ENCODE data around the gene B3GAT3.
A peak's percentile ranks its signal among the peaks of the same experiment; 100 is the strongest.

B3GAT3 gene

DNA sequence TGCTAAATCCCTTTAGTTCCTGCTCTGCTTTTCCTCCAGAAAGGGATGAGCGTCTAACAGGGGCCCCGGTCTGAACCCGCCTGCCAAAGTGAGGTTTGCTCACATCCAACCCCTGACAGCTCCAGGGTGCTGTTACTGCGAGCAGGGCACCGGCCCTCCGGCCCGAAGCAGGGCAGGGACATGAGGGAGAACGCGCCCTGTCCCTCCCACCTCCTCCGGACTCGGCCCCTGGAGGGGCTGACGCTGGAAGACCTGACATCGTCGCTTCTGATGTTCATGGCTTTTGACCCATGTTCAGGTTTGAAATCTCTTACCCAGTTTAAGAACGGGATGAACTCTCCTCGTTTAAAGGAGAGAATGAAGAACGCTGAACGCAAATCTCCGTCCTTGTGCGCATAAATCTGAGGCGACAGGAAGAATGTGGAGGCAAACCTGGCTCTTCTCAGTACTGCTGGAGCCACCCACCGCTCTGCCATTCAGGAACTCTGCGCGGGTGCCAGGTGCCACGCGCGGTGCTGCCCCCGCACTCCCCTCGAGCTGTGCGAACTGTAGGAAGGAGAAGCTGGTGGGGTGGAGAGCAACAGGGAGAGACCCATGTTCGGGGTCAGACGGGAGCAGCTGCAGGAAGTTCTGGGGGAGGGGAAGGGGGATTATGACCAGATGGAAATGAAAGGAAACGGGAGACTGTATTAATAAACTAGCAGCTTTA lies 47.3 kb downstream of the B3GAT3 start:
- no peaks in the 10 kb centered on the region for H3K27me3 ChIP-seq (ENCODE audit: insufficient read depth, low read length, poor library complexity)
- peak; percentile 44 for DNase-seq
- TF ChIP-seq EZH2 (IDR thresholded peaks at IDR 0.05; ENCODE audit: borderline replicate concordance, low read depth, low read length, severe bottlenecking): no peak
- TF ChIP-seq, protein P1, sequence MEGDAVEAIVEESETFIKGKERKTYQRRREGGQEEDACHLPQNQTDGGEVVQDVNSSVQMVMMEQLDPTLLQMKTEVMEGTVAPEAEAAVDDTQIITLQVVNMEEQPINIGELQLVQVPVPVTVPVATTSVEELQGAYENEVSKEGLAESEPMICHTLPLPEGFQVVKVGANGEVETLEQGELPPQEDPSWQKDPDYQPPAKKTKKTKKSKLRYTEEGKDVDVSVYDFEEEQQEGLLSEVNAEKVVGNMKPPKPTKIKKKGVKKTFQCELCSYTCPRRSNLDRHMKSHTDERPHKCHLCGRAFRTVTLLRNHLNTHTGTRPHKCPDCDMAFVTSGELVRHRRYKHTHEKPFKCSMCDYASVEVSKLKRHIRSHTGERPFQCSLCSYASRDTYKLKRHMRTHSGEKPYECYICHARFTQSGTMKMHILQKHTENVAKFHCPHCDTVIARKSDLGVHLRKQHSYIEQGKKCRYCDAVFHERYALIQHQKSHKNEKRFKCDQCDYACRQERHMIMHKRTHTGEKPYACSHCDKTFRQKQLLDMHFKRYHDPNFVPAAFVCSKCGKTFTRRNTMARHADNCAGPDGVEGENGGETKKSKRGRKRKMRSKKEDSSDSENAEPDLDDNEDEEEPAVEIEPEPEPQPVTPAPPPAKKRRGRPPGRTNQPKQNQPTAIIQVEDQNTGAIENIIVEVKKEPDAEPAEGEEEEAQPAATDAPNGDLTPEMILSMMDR (IDR thresholded peaks at IDR 0.05; ENCODE audit: borderline replicate concordance, extremely low read depth, low read length, poor library complexity, severe bottlenecking): no peak
- ATAC-seq (ENCODE audit: insufficient read depth, low read depth): peak; percentile 34
- peak overlapping the region; percentile 84 for H2AFZ ChIP-seq (ENCODE audit: low read depth, low read length)
- H3K4me3 ChIP-seq (ENCODE audit: low read depth in 1 of 2, low read length in 2 of 2): peak overlapping the region; percentile 60 to 79
- peaks cover 56% of the 10 kb centered on the region for H3K4me1 ChIP-seq (ENCODE audit: insufficient read depth, low read length)
- peak overlapping the region; percentile 91 for H3K4me2 ChIP-seq (ENCODE audit: insufficient read depth, low read length)
- H3K9me3 ChIP-seq (ENCODE audit: insufficient read depth, low read length, severe bottlenecking): no peaks in the 10 kb centered on the region
- H3K79me2 ChIP-seq (ENCODE audit: insufficient read depth, low read length): peaks cover 66% of the 10 kb centered on the region
- H3K36me3 ChIP-seq (ENCODE audit: insufficient read depth, low read length): peaks cover 74% of the 10 kb centered on the region
- H3K27ac ChIP-seq (ENCODE audit: low read length): peak overlapping the region; percentile 85
- peak overlapping the region; percentile 72 for H3K9ac ChIP-seq (ENCODE audit: low read depth, low read length)
- peaks cover 32% of the 10 kb centered on the region; the same call in 1 of the 2 replicates for H4K20me1 ChIP-seq (ENCODE audit: insufficient read depth, low read length)

DNA sequence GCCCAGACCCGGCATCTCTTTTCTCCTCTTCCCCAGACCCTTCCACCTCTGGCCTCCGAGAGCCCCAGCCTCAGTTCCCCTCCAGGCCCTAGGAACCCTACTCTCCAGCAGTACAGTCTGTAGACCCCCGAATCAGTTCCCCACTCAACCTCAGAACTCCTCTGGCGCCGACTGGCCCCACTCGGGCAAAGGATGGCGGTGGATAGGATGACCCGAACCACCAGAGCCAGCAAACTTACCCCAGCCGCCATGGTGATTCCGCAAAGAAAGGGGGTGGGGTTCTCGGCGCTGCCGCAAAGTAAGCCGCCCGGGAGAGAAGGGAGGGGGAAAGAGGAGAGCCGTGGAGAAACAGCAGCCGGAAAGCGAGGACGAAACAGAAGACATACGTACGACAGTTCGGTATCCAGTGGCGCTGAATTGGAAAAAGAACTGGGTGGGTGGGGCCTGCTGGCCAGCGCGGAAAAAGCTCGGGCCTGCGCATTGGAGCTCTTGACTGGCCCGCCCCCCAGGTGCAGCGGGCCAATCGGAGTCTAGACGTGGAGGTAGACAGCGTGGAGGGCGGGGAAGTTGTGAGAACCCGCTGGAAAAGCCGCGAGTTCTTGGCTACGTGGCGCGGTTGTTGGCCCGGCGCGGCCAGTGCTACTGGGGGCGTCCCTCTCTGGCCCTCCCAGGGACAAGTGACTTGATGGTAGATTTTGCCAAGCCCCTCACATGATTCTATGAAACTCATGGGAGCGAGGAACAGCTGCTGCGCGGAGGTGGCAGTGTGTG lies 48.0 kb downstream of the B3GAT3 start, which contains the start of gene EEF1G:
TSS of gene EEF1G (minus strand) at position 300 of the 771 bp plus-strand sequence. CDS start at position 251, 49 bp downstream.
- Histone ChIP-seq H3K27me3 (ENCODE audit: insufficient read depth, low read length, poor library complexity) (no peaks in the 10 kb centered on the region), H3K9ac (ENCODE audit: low read depth, low read length) (peak within 1 kb of the TSS; percentile 72), H3K27ac (ENCODE audit: low read length) (peak within 1 kb of the TSS; percentile 85), H3K79me2 (ENCODE audit: insufficient read depth, low read length) (peaks cover 74% of the 10 kb centered on the region), H3K4me1 (ENCODE audit: insufficient read depth, low read length) (peaks cover 61% of the 10 kb centered on the region), H3K4me2 (ENCODE audit: insufficient read depth, low read length) (peak within 1 kb of the TSS; percentile 91), H3K9me3 (ENCODE audit: insufficient read depth, low read length, severe bottlenecking) (no peaks in the 10 kb centered on the region), H4K20me1 (ENCODE audit: insufficient read depth, low read length) (peaks cover 34% of the 10 kb centered on the region; the same call in 1 of the 2 replicates), H3K4me3 (ENCODE audit: low read depth in 1 of 2, low read length in 2 of 2) (peak within 1 kb of the TSS; percentile 79 to 82), H2AFZ (ENCODE audit: low read depth, low read length) (peak within 1 kb of the TSS; percentile 84), H3K36me3 (ENCODE audit: insufficient read depth, low read length) (peaks cover 75% of the 10 kb centered on the region)
- ATAC-seq (ENCODE audit: insufficient read depth, low read depth): peak; percentile 93
- DNase-seq: peak; percentile 100
- no peak for TF ChIP-seq EZH2 (IDR thresholded peaks at IDR 0.05; ENCODE audit: borderline replicate concordance, low read depth, low read length, severe bottlenecking)
- TF ChIP-seq, protein P1 (IDR thresholded peaks at IDR 0.05; ENCODE audit: borderline replicate concordance, extremely low read depth, low read length, poor library complexity, severe bottlenecking): no peak

DNA sequence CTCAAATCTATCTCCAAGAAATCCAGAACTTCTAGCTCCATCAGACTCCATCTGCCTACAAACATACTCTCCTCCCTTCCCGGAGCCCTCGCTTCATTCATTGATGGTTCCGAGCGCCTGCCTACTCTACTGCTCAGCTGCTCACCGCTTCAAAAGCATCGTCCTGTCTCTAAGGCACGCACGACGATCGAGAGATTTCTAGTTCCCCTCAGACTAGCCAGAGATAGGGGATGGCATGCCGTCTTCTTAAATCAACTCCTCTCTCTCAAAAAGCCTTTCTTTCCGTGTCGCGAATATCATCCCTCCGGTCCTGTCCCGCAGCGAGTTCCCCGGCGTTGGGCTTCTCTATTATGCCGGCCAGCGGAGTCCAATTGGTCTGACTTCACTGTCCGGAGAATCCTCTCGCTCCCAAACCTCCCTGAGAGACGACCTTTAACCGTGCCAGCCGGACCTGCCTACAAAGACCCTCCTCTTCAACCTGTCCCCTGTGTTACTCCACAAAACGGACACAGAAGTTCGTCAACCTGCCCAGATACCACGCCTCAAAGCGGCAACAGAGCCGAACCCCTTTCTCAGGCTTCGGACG lies 48.7 kb downstream of the B3GAT3 start:
- Histone ChIP-seq H3K36me3 (ENCODE audit: insufficient read depth, low read length) (peaks cover 73% of the 10 kb centered on the region), H3K79me2 (ENCODE audit: insufficient read depth, low read length) (peaks cover 79% of the 10 kb centered on the region), H2AFZ (ENCODE audit: low read depth, low read length) (peak overlapping the region; percentile 76), H4K20me1 (ENCODE audit: insufficient read depth, low read length) (peaks cover 34% of the 10 kb centered on the region; the same call in 1 of the 2 replicates), H3K27ac (ENCODE audit: low read length) (peak overlapping the region; percentile 77), H3K27me3 (ENCODE audit: insufficient read depth, low read length, poor library complexity) (no peaks in the 10 kb centered on the region), H3K9me3 (ENCODE audit: insufficient read depth, low read length, severe bottlenecking) (no peaks in the 10 kb centered on the region), H3K4me1 (ENCODE audit: insufficient read depth, low read length) (peaks cover 61% of the 10 kb centered on the region), H3K4me2 (ENCODE audit: insufficient read depth, low read length) (peak overlapping the region; percentile 64), H3K4me3 (ENCODE audit: low read depth in 1 of 2, low read length in 2 of 2) (peak overlapping the region; percentile 77 to 82; a peak in 3 of 4 replicates), H3K9ac (ENCODE audit: low read depth, low read length) (peak overlapping the region; percentile 71)
- ATAC-seq (ENCODE audit: insufficient read depth, low read depth) (peak; percentile 15; the same call in 1 of the 3 replicates), DNase-seq (peak; percentile 51)
- TF ChIP-seq EZH2 (IDR thresholded peaks at IDR 0.05; ENCODE audit: borderline replicate concordance, low read depth, low read length, severe bottlenecking): no peak
- TF ChIP-seq, protein P1 (IDR thresholded peaks at IDR 0.05; ENCODE audit: borderline replicate concordance, extremely low read depth, low read length, poor library complexity, severe bottlenecking): no peak

Data from DND-41 (cell line).